Hepatocyte (in vitro differentiated cells): ENCODE measurements around the gene RPTOR. TPM values are rescaled to one million over a fixed set of nuclear protein-coding genes. Genes with fewer than 3 reads are reported as not detected.

Source experiments
- DNase-seq: peaks from one replicate; pipeline ENCODE4 v3.0.0-alpha.2; 2016; ENCODE audit warnings: low spot score
- H2AFZ ChIP-seq: fragments of 200-600 bp; sonication (generic); 2 replicates; pipeline ENCODE4 v1.6.0; 2016; ENCODE audit warnings: antibody characterized with exemption, mild to moderate bottlenecking
- H3K27ac ChIP-seq: fragments of 200-600 bp; sonication (generic); 2 replicates; pipeline ENCODE4 v1.5.1; 2016; ENCODE audit warnings: mild to moderate bottlenecking
- H3K27me3 ChIP-seq: fragments of 200-600 bp; sonication (generic); 2 replicates; pipeline ENCODE4 v1.6.1; 2016
- H3K36me3 ChIP-seq: fragments of 200-600 bp; sonication (generic); replicated peaks from 2 replicates; pipeline ENCODE4 v1.5.1; 2016; ENCODE audit warnings: low read depth; ENCODE audit not compliant: insufficient read depth
- H3K4me1 ChIP-seq: fragments of 200-600 bp; sonication (generic); 2 replicates; pipeline ENCODE4 v1.5.1; 2016; ENCODE audit warnings: mild to moderate bottlenecking, moderate library complexity; ENCODE audit not compliant: insufficient read depth
- H3K4me2 ChIP-seq: fragments of 200-600 bp; sonication (generic); 2 replicates; pipeline ENCODE4 v1.6.0; 2016
- H3K4me3 ChIP-seq: fragments of 200-600 bp; sonication (generic); 2 replicates; pipeline ENCODE4 v1.5.1; 2016; ENCODE audit warnings: mild to moderate bottlenecking
- H3K79me2 ChIP-seq: fragments of 200-600 bp; sonication (generic); 2 replicates; pipeline ENCODE4 v1.6.0; 2017; ENCODE audit warnings: mild to moderate bottlenecking
- H3K9me2 ChIP-seq: fragments of 200-600 bp; sonication (generic); replicated peaks from 2 replicates; pipeline ENCODE4 v1.6.0; 2017; ENCODE audit warnings: mild to moderate bottlenecking; ENCODE audit not compliant: insufficient read depth
- H3K9me3 ChIP-seq: fragments of 200-600 bp; sonication (generic); 2 replicates; pipeline ENCODE4 v1.5.1; 2016; ENCODE audit warnings: low read depth, mild to moderate bottlenecking
- H4K20me1 ChIP-seq: fragments of 200-600 bp; sonication (generic); 2 replicates; pipeline ENCODE4 v1.6.0; 2016; ENCODE audit warnings: mild to moderate bottlenecking; ENCODE audit not compliant: insufficient read depth, poor library complexity, severe bottlenecking
- EZH2 ChIP-seq: fragments of 200-600 bp; sonication (generic); IDR thresholded peaks from 2 replicates; pipeline ENCODE4 v1.6.1; 2016; ENCODE audit warnings: antibody characterized with exemption, mild to moderate bottlenecking, borderline replicate concordance
- EZH2phosphoT487 ChIP-seq: fragments of 200-600 bp; sonication (generic); IDR thresholded peaks from one replicate; pipeline ENCODE4 v1.6.1; 2018; ENCODE audit warnings: antibody characterized with exemption, mild to moderate bottlenecking, low read depth, moderate library complexity; ENCODE audit not compliant: unreplicated experiment, severe bottlenecking
- WGBS: methylation state at CpG from one replicate; pipeline ENCODE4 v1.1.6; 2016; ENCODE audit warnings: low lambda C conversion rate; ENCODE audit errors: missing lambda C conversion rate; 5-methylcytosine and 5-hydroxymethylcytosine counted together
- polyA plus RNA-seq: library from polyadenylated mRNA; unstranded; fragments of >200 nt; fragmentation: Nextera tagmentation; extraction: Ambion mirVana; gene quantifications from 2 replicates; pipeline ENCODE4 v1.2.1, GENCODE V29; 2016
- total RNA-seq: library from RNA; depleted of rRNA; stranded (reverse); fragments of >200 nt; gene quantifications from 2 replicates; pipeline ENCODE4 v1.2.3, GENCODE V29; 2014
- TF ChIP-seq, protein P1 (sequence below): fragments of 200-600 bp; sonication (generic); IDR thresholded peaks from 2 replicates; pipeline ENCODE4 v1.5.1; 2016; ENCODE audit warnings: antibody characterized with exemption, mild to moderate bottlenecking; ENCODE audit not compliant: poor library complexity

Gene RPTOR
- total and polyA plus RNA-seq, 2 experiments from 2014 or later, result 14.1 to 20.6 TPM

- no peak overlapping the region for H3K27ac ChIP-seq
- no peaks in the 10 kb centered on the region for H4K20me1 ChIP-seq
- WGBS, result 97% methylated on average over 18 of the region's 18 CpGs
- H3K9me3 ChIP-seq, result no peaks in the 10 kb centered on the region
- H3K4me1 ChIP-seq, result peaks cover 17% of the 10 kb centered on the region
- no peaks in the 10 kb centered on the region for H3K27me3 ChIP-seq
- no peaks in the 10 kb centered on the region for H3K79me2 ChIP-seq
- H3K4me3 ChIP-seq, result no peak overlapping the region
- no peak overlapping the region for H2AFZ ChIP-seq
- DNase-seq, result no peak
- TF ChIP-seq, protein P1, sequence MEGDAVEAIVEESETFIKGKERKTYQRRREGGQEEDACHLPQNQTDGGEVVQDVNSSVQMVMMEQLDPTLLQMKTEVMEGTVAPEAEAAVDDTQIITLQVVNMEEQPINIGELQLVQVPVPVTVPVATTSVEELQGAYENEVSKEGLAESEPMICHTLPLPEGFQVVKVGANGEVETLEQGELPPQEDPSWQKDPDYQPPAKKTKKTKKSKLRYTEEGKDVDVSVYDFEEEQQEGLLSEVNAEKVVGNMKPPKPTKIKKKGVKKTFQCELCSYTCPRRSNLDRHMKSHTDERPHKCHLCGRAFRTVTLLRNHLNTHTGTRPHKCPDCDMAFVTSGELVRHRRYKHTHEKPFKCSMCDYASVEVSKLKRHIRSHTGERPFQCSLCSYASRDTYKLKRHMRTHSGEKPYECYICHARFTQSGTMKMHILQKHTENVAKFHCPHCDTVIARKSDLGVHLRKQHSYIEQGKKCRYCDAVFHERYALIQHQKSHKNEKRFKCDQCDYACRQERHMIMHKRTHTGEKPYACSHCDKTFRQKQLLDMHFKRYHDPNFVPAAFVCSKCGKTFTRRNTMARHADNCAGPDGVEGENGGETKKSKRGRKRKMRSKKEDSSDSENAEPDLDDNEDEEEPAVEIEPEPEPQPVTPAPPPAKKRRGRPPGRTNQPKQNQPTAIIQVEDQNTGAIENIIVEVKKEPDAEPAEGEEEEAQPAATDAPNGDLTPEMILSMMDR, result no peak
- TF ChIP-seq EZH2phosphoT487 (no peak), EZH2 (no peak)
- no peaks in the 10 kb centered on the region for H3K36me3 ChIP-seq
- H3K4me2 ChIP-seq, result no peak overlapping the region
- no peaks in the 10 kb centered on the region for H3K9me2 ChIP-seq
Measured at GRCh38 chr17:80821546-80821945, 276.9 kb downstream of the RPTOR start.

DNA sequence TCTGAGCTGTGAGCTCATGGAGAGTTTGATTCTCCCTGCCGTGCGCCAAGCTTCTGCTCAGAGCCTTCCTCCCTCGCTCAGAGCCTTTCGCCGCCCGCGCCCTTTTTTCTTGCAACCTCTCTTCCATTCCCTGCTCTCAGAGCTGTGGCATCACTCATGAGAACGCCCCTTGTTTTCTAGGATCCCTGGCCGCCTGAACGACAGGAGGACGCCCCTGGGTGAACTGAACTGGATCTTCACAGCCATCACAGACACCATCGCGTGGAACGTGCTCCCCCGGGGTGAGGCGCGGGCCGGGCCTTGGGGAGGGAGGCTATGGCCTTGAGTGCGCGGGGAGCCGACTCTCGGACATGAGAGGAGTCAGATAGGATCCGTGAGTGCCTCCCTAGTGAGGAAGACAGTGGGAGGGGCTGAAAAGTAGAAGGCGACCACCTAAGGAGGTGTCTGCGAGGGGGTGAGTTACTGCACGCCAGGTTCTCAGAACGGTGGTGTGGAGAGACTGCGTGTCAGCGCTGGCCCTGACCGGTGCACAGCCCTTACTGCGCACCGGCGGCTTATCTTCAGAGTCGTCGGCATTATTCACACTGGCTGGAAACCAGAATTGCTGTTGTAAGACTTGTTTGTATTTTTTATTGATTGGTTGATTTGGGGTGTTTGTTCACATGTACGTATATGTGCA is 277.5 kb downstream of the RPTOR start:
- Histone ChIP-seq H3K4me1 (peaks cover 17% of the 10 kb centered on the region), H3K36me3 (no peaks in the 10 kb centered on the region), H3K9me3 (no peaks in the 10 kb centered on the region), H3K27ac (peak overlapping the region; percentile 58), H3K4me3 (no peak overlapping the region), H3K79me2 (no peaks in the 10 kb centered on the region), H4K20me1 (no peaks in the 10 kb centered on the region), H3K4me2 (no peak overlapping the region), H3K27me3 (no peaks in the 10 kb centered on the region), H3K9me2 (no peaks in the 10 kb centered on the region), H2AFZ (no peak overlapping the region)
- WGBS, result 98% methylated on average over 36 of the region's 36 CpGs
- TF ChIP-seq EZH2 (no peak), EZH2phosphoT487 (no peak)
- TF ChIP-seq, protein P1, result no peak
- no peak for DNase-seq

DNA sequence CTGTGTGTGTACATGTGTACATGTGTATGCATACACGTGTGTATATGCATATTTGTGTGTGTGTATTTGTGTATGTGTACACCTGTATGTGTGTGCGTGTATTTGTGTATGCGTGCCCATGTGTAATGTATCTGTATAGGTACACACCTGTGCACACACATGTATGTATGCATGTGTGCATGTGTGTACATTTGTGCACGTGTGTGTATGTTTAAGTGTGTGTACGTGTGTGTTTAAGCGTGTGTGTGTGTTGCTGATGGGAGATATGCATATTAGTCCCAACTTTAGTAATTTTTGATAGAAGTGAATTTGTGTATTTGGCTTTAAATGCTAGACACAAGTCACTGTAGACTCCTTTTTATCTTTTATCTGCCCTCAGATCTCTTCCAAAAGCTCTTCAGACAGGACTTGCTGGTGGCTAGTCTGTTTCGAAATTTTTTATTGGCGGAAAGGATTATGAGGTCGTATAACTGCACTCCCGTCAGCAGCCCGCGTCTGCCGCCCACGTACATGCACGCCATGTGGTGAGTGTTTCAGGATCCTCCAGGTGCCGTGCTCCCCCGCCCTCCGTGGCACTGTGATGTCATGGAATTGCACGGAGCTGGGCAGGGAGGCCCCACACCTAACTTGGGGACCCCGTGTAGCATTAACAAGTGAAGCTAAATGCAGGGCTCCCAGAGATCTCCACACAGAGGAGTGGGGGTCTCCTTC is 278.2 kb downstream of the RPTOR start:
- Histone ChIP-seq H3K36me3 (no peaks in the 10 kb centered on the region), H3K27me3 (no peaks in the 10 kb centered on the region), H3K9me2 (no peaks in the 10 kb centered on the region), H2AFZ (no peak overlapping the region), H3K4me3 (no peak overlapping the region), H3K27ac (peak overlapping the region; percentile 85), H4K20me1 (no peaks in the 10 kb centered on the region), H3K4me1 (peaks cover 17% of the 10 kb centered on the region), H3K79me2 (no peaks in the 10 kb centered on the region), H3K9me3 (no peaks in the 10 kb centered on the region), H3K4me2 (no peak overlapping the region)
- peak; percentile 87 for DNase-seq
- 48% methylated on average over 20 of the region's 20 CpGs for WGBS
- TF ChIP-seq, protein P1, result no peak
- TF ChIP-seq EZH2 (no peak), EZH2phosphoT487 (no peak)
